Activated T-cell treated with anti-CD3 and anti-CD28 coated beads, Interleukin-2, amount 50 U/mL, for 24 hours (primary cell): ENCODE results near the gene PKHD1.

Source experiments
- DNase-seq: peaks from one replicate; pipeline ENCODE4 v3.0.0-alpha.2; 2020
- H3K27ac Mint-ChIP-seq: 2 replicates; pipeline ENCODE4 v1.8.0; 2020; ENCODE audit warnings: mild to moderate bottlenecking, mixed read lengths
- H3K27me3 Mint-ChIP-seq: 2 replicates; pipeline ENCODE4 v1.8.0; 2020; ENCODE audit warnings: mixed read lengths
- H3K36me3 Mint-ChIP-seq: 2 replicates; pipeline ENCODE4 v1.8.0; 2020; ENCODE audit warnings: low read depth, mixed read lengths
- H3K4me1 Mint-ChIP-seq: 2 replicates; pipeline ENCODE4 v1.8.0; 2020; ENCODE audit warnings: low read depth, mixed read lengths
- H3K4me3 Mint-ChIP-seq: 2 replicates; pipeline ENCODE4 v1.8.0; 2020; ENCODE audit warnings: mild to moderate bottlenecking, moderate library complexity, mixed read lengths
- H3K9me3 Mint-ChIP-seq: 2 replicates; pipeline ENCODE4 v1.8.0; 2020; ENCODE audit warnings: mixed read lengths

PKHD1 gene, protein sequence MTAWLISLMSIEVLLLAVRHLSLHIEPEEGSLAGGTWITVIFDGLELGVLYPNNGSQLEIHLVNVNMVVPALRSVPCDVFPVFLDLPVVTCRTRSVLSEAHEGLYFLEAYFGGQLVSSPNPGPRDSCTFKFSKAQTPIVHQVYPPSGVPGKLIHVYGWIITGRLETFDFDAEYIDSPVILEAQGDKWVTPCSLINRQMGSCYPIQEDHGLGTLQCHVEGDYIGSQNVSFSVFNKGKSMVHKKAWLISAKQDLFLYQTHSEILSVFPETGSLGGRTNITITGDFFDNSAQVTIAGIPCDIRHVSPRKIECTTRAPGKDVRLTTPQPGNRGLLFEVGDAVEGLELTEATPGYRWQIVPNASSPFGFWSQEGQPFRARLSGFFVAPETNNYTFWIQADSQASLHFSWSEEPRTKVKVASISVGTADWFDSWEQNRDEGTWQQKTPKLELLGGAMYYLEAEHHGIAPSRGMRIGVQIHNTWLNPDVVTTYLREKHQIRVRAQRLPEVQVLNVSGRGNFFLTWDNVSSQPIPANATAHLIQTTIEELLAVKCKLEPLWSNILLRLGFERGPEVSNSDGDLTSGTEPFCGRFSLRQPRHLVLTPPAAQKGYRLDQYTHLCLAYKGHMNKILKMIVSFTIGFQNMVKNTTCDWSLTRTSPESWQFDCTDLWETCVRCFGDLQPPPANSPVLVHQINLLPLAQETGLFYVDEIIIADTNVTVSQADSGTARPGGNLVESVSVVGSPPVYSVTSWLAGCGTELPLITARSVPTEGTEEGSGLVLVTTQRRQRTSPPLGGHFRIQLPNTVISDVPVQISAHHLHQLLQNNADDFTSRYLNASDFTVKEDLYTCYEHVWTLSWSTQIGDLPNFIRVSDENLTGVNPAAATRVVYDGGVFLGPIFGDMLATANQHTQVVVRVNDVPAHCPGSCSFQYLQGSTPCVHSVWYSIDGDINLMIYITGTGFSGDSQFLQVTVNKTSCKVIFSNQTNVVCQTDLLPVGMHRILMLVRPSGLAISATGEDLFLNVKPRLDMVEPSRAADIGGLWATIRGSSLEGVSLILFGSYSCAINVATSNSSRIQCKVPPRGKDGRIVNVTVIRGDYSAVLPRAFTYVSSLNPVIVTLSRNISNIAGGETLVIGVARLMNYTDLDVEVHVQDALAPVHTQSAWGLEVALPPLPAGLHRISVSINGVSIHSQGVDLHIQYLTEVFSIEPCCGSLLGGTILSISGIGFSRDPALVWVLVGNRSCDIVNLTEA (N-terminal part only)

DNA sequence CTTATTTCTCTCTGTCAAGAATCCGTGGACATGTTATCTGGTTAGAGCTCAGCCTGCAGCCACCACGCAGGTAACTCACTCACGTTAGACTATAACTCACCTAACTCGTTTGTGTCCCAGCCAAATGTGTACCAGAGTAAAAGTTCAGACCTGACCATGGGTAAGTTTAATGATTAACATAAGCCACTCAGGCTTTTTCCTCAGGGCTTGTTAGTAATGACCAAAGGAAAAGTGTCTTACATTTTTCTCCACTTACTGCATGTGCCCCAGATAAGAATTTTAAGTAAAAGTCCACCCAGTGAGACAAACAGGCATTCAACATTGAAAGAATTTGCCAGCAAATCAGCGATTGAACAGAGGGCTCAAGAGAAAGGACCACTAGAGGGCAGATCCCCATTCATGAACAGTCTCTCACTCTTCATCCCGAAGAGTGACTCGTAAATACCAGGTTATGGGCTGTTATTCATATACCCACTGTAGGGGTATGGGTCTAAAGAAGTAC, at the start of gene PKHD1:
TSS of gene PKHD1 (minus strand) at position 116 of the 502 bp plus-strand sequence. CDS start 2,680 bp downstream, outside the sequence.
- Mint-ChIP-seq H3K27ac (no peak within 1 kb of the TSS), H3K27me3 (peaks cover 15% of the 10 kb centered on the region), H3K9me3 (no peaks in the 10 kb centered on the region), H3K4me1 (peaks cover 7% of the 10 kb centered on the region), H3K36me3 (no peaks in the 10 kb centered on the region), H3K4me3 (no peak within 1 kb of the TSS)
- DNase-seq, result no peak

DNA sequence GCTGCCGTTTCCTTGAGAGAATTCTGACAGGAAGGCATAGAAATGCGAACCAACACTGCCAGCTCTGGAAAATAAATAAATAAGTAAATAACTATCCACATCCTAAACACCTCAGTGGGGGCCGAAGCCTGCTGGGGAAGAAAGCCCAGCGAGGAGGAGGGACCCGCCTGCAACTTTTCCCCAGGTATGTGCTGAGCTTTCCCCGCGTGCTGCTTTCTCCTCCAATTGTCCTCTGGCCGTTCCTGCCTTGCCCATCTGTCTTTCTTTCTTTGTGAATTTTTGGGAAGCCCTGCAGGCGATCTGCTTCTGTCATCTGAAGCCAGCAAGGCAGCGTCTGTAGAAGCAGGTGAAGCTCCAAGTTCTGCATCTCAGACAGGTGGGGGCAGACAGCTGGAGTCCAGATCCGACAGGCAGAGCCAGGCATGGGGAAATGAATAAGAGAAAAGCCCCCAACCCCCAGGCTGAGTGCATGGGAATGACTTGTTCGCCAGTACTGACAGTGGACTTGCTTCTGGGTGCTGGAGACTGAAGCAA, 49.6 kb upstream of the PKHD1 start:
- Mint-ChIP-seq H3K4me3 (no peak overlapping the region), H3K36me3 (no peaks in the 10 kb centered on the region), H3K4me1 (peaks cover 9% of the 10 kb centered on the region), H3K27me3 (peaks cover 23% of the 10 kb centered on the region), H3K9me3 (no peaks in the 10 kb centered on the region), H3K27ac (no peak overlapping the region)
- DNase-seq, result no peak

DNA sequence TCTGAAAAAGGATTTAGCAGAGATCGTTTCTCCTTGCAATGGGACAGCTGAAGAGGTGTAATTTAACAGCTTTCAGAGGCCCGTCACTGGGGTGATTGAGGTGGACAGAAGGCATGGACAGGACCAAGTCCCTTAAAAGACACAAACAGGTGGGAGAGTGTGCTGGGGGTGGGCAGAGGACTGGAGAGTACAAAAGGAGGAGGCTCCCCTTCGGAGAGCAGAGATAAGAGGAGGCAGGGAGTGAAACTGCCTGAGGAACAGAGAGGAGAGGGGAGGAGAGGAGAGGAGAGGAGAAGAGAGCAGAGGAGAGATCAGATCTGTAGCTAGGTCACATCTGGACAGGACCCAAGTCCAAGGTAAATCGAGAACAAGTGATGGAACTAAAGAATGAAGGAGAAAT, 48.6 kb upstream of the PKHD1 start:
- Mint-ChIP-seq H3K4me3 (no peak overlapping the region), H3K27me3 (peaks cover 14% of the 10 kb centered on the region), H3K36me3 (no peaks in the 10 kb centered on the region), H3K27ac (no peak overlapping the region), H3K4me1 (peaks cover 9% of the 10 kb centered on the region), H3K9me3 (no peaks in the 10 kb centered on the region)
- DNase-seq, result no peak

DNA sequence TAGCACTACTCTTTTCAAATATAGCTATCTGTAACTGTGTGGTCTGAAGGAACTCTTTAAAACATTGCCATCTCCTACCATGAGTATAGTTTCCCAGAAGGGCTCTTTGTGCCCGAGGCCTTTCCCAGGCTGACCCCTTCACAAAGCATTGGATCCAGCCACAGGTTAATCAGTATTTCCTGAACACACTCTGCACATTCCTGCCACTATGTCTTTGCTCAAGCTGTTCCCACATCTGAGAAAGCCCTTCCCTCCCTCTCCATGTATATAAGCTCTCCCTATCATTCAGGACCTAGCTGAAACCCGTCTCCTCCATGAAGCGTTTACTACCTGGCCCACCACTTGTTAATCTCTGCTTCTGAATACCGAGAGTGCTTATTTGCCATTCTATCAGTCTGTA, 47.8 kb upstream of the PKHD1 start:
- H3K4me1 Mint-ChIP-seq, result peaks cover 9% of the 10 kb centered on the region
- no peaks in the 10 kb centered on the region for H3K9me3 Mint-ChIP-seq
- no peak for DNase-seq
- peaks cover 12% of the 10 kb centered on the region for H3K27me3 Mint-ChIP-seq
- H3K36me3 Mint-ChIP-seq, result no peaks in the 10 kb centered on the region
- no peak overlapping the region for H3K4me3 Mint-ChIP-seq
- no peak overlapping the region for H3K27ac Mint-ChIP-seq

DNA sequence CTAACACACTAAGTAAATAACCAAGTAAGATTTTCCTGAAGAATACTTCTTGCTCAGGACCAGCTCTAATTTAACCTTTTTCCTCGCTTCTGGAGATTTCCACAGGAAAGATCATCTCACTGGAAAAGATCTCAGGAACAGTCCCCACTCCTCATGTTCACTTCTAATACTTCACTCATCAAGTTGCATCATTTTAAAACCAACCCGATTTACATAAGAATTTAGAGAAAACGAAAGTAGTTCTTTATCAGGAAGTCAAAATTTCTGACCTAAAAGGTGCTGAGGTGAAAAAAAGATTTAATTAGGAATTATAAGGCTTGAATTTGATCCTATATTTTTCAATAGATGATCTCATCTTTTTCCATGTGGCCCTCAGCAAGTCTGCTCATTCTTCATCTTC, 46.6 kb upstream of the PKHD1 start:
- DNase-seq, result no peak

DNA sequence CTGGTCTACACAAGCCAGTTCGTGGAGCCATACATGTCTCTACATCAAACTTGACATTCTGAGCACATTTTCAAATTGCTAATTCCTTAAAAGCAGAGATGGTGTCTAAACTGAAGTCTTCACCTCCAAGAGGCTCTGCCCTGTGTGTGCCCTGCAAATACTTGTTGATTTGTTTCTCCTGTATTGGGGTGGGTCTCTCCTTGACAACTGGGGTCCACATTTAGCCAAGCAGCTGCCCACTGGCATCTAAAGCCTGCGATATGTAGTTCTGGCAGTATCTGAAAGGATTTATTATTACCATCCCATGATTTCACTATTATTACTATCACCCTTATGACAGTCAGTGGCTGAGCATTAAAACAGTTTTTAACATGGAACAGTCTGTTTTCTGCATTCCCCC, 45.9 kb upstream of the PKHD1 start:
- Mint-ChIP-seq H3K36me3 (no peaks in the 10 kb centered on the region), H3K9me3 (no peaks in the 10 kb centered on the region), H3K4me1 (peaks cover 9% of the 10 kb centered on the region), H3K27ac (no peak overlapping the region), H3K4me3 (no peak overlapping the region), H3K27me3 (peaks cover 12% of the 10 kb centered on the region)
- DNase-seq, result no peak

More for the DNA sequence above, 46.6 kb upstream of the PKHD1 start:
- no peak overlapping the region for H3K27ac Mint-ChIP-seq
- peaks cover 9% of the 10 kb centered on the region for H3K27me3 Mint-ChIP-seq
- H3K4me3 Mint-ChIP-seq, result no peak overlapping the region
- no peaks in the 10 kb centered on the region for H3K9me3 Mint-ChIP-seq
- no peaks in the 10 kb centered on the region for H3K36me3 Mint-ChIP-seq
- peaks cover 9% of the 10 kb centered on the region for H3K4me1 Mint-ChIP-seq

DNA sequence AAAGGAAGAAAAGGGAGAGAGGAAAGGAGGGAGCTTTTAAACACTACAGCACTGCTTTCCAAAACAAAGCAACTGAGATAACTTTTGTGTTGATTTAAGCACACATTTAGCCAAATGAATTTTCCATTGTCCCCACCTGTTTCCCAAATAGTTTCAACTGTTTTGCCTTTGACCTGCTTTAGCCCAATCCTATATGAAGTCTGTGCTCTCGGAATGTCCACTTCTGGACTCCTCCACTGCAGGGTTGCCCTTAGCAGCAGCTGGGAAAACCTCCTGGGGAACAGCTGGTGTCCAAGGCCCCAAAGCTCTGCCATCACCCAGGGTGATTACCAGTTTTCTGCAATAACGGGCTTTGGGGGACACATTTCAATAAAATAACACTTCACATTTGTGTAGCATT, 44.9 kb upstream of the PKHD1 start:
- DNase-seq, result no peak
- no peak overlapping the region for H3K4me3 Mint-ChIP-seq
- no peak overlapping the region for H3K27ac Mint-ChIP-seq
- H3K27me3 Mint-ChIP-seq, result peaks cover 21% of the 10 kb centered on the region
- peaks cover 9% of the 10 kb centered on the region for H3K4me1 Mint-ChIP-seq
- H3K9me3 Mint-ChIP-seq, result no peaks in the 10 kb centered on the region
- H3K36me3 Mint-ChIP-seq, result no peaks in the 10 kb centered on the region

DNA sequence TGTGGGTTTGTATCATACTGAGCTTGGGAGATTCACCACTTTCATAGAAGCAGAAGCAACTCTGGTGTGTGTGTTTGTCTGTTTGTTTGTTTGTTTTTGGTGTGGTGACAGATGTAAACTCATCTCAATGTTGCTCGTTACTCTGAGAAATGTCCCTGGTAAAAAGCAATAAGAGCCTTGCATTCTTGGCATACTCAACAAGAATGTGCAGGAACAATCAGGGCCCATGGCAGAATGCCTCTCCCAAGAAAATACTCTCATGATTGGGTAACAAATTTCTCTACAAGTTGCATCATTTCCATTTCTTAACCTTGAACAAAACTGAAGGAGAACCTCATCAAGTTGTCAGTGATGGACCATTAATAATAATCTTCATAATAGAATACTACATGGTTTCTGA, 43.0 kb upstream of the PKHD1 start:
- no peaks in the 10 kb centered on the region for H3K36me3 Mint-ChIP-seq
- peaks cover 9% of the 10 kb centered on the region for H3K4me1 Mint-ChIP-seq
- no peak overlapping the region for H3K4me3 Mint-ChIP-seq
- H3K9me3 Mint-ChIP-seq, result no peaks in the 10 kb centered on the region
- peaks cover 31% of the 10 kb centered on the region for H3K27me3 Mint-ChIP-seq
- H3K27ac Mint-ChIP-seq, result no peak overlapping the region
- no peak for DNase-seq

DNA sequence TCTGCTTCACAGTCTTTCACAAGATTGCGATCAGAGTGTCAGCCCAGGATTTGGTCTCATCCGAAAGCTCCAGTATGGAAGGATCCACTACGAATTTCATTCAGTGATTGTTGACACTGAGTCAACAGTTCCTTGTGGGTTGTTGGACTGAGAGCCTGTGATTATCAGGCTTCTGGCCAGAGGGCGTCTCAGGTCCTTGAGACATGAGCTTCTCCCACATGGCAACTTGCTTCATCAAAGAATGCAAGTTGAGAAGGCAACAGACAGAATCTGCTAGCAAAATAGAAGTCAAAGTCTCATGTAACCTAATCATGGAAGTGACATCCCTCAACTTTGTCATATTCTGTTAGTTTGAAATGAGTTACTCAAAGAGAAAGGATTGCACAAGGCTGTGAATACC, 40.5 kb upstream of the PKHD1 start:
- Mint-ChIP-seq H3K4me1 (no peaks in the 10 kb centered on the region), H3K27ac (no peak overlapping the region), H3K4me3 (no peak overlapping the region), H3K36me3 (no peaks in the 10 kb centered on the region), H3K27me3 (peaks cover 55% of the 10 kb centered on the region), H3K9me3 (no peaks in the 10 kb centered on the region)
- no peak for DNase-seq

DNA sequence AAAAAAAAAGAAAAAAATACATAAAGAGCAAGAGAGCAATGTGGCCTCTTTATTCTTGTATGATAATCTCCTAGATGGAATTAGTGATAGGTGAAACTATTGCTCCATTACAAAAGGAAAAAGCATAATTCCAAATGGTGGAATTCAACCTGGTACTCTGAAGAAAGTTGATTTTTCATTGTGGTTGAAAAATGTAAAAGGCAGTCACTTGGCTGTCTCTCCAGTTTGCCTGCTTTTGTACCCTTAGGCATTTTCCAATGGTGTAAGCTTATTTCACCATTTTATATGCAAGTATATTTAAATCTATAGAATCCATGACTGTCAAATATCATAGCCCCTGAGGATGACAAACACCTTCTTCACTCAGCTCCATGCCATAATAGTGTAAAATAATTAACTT, 38.8 kb upstream of the PKHD1 start:
- Mint-ChIP-seq H3K9me3 (no peaks in the 10 kb centered on the region), H3K27ac (no peak overlapping the region), H3K4me1 (no peaks in the 10 kb centered on the region), H3K36me3 (no peaks in the 10 kb centered on the region), H3K4me3 (no peak overlapping the region), H3K27me3 (peaks cover 68% of the 10 kb centered on the region)
- no peak for DNase-seq

DNA sequence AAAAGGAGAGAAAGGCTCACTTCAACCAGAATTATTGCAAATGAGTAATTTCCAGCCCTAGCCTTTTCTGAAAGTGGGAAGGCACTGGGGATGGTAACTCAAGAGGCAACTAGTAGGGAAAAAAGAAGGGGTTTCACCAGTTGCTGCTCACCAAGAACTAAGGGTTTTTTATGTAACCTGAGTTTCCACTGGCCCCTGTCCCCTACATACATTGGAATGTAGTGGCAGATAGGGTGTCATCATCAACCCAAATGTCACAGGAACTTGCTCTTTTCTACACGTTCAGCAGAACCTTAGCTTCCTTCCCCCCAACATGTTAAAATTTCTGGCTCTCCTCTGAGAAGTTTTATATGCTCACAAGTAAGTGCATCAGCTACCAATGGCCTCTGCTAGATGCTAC, 38.2 kb upstream of the PKHD1 start:
- Mint-ChIP-seq H3K27me3 (peaks cover 68% of the 10 kb centered on the region), H3K4me1 (no peaks in the 10 kb centered on the region), H3K9me3 (peaks cover 2% of the 10 kb centered on the region), H3K27ac (no peak overlapping the region), H3K36me3 (no peaks in the 10 kb centered on the region), H3K4me3 (no peak overlapping the region)
- no peak for DNase-seq

DNA sequence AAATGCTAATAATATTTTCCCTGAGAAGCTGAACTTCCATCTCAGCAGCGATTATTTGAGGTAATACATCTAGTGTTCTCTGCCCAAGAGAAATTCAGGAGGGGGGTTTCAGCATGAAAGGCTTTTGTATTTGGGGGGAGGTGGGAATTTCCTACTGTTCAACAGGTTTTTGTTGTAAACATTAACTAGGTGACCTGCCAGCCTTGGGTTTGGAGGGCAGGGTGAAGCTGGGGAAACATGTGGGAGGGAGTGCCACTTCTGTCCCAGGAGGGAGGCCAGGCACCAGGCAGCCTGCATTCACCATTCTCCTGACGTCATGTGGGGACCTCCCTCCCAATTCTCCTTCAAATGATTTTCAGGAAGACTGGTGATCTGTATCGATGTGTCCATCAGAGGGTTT, 37.7 kb upstream of the PKHD1 start:
- Mint-ChIP-seq H3K27me3 (peaks cover 65% of the 10 kb centered on the region), H3K4me1 (no peaks in the 10 kb centered on the region), H3K4me3 (no peak overlapping the region), H3K36me3 (no peaks in the 10 kb centered on the region), H3K9me3 (peaks cover 6% of the 10 kb centered on the region), H3K27ac (no peak overlapping the region)
- DNase-seq, result no peak

DNA sequence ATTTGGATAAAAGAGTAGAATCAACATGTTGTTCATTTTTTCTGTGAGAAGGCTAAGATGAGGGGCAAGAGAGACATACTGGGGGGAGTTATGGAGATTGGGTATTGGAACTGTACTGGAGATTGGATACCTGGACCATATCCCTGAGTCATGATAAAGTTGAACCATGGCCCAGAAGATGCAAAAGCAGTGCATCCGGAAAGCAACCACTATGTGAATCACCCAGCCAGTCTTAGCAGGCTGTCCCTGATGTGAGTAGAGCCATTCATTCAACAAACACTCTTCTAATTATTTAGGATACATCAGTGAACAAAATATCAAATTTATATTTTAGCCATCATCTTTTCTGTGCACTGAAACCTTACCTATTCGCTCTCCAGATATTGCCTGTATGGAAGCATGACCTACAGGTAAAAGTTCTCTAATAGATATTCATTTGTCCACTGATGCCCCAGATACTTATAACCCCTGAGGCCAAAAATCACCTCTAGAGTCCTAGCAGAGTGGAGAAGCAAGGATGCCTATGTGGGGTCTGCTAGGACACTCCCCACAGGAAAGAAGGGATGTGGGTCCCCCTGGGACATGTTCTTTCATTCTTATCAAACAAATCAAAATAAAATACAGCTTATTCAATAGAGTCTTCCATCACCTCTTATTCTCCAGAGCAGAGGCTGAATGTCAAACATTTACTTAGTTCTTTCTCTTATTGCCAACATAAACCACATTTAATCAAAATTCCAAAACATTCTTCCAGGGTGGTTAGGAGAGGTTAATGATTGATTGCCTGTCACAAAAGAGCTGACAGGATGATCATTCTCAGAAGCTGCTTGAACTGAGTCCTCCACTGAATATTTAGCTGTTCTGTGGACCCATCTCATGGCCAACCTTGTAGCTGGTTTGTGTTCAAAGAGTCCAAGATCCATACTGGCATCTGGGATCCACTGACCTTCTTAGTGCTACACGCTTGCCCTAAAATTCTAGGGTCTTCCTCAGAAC, 37.0 kb upstream of the PKHD1 start:
- no peak for DNase-seq
- Mint-ChIP-seq H3K4me1 (no peaks in the 10 kb centered on the region), H3K27ac (no peak overlapping the region), H3K4me3 (no peak overlapping the region), H3K9me3 (peaks cover 7% of the 10 kb centered on the region), H3K36me3 (no peaks in the 10 kb centered on the region), H3K27me3 (peaks cover 63% of the 10 kb centered on the region)
